SU-DHL-6 (cell line): ENCODE data around the gene LRRC71.

Experiments
- H2AFZ ChIP-seq: fragments of 200-600 bp; sonication (generic); 2 replicates; pipeline ENCODE4 v1.6.1; 2014; ENCODE audit warnings: low read depth, mild to moderate bottlenecking, moderate library complexity, mixed read lengths, antibody characterized with exemption, low read length; ENCODE audit not compliant: severe bottlenecking
- H3F3A ChIP-seq: fragments of 200-600 bp; shearing (Covaris generic); 2 replicates; pipeline ENCODE4 v1.6.0; 2016; ENCODE audit warnings: antibody characterized with exemption, mild to moderate bottlenecking; ENCODE audit not compliant: insufficient read depth
- H3K27ac ChIP-seq: fragments of 200-600 bp; sonication (generic); 2 replicates; pipeline ENCODE4 v1.5.1; 2016; ENCODE audit warnings: low read depth, mild to moderate bottlenecking, low read length, moderate library complexity, mixed read lengths
- H3K27me3 ChIP-seq: fragments of 200-600 bp; sonication (generic), shearing (Covaris generic); 2 replicates; pipeline ENCODE4 v1.6.0; 2014; ENCODE audit warnings: mild to moderate bottlenecking, low read length
- H3K36me3 ChIP-seq: fragments of 200-600 bp; sonication (generic); 2 replicates; pipeline ENCODE4 v1.6.1; 2014; ENCODE audit warnings: mild to moderate bottlenecking, low read length, mixed read lengths
- H3K4me2 ChIP-seq: fragments of 300-600, 200-600 bp; shearing (Covaris generic), sonication (generic); 2 replicates; pipeline ENCODE4 v1.6.0; 2014; ENCODE audit warnings: low read length, low read depth, mild to moderate bottlenecking; ENCODE audit not compliant: poor library complexity, severe bottlenecking
- H3K4me3 ChIP-seq: fragments of 200-600 bp; sonication (generic); 2 replicates; pipeline ENCODE4 v1.5.1; 2014; ENCODE audit warnings: antibody characterized with exemption, low read length, mild to moderate bottlenecking, mixed read lengths; ENCODE audit not compliant: insufficient read depth, poor library complexity, severe bottlenecking
- H3K79me2 ChIP-seq: fragments of 200-600 bp; sonication (generic); 2 replicates; pipeline ENCODE4 v1.6.1; 2014; ENCODE audit warnings: mild to moderate bottlenecking, low read length, moderate library complexity; ENCODE audit not compliant: insufficient read depth
- H3K9ac ChIP-seq: fragments of 200-600 bp; sonication (generic); 2 replicates; pipeline ENCODE4 v1.7.0; 2014; ENCODE audit warnings: mild to moderate bottlenecking, low read length
- H3K9me2 ChIP-seq: fragments of 200-600 bp; sonication (generic); replicated peaks from 2 replicates; pipeline ENCODE4 v1.6.1; 2014; ENCODE audit warnings: low read length; ENCODE audit not compliant: insufficient read depth
- H3K9me3 ChIP-seq: fragments of 200-600 bp; sonication (generic); 2 replicates; pipeline ENCODE4 v1.6.1; 2014; ENCODE audit warnings: low read length, mixed read lengths; ENCODE audit not compliant: insufficient read depth
- H4K20me1 ChIP-seq: fragments of 200-600 bp; sonication (generic); 2 replicates; pipeline ENCODE4 v1.6.1; 2014; ENCODE audit warnings: low read depth, mild to moderate bottlenecking, antibody characterized with exemption, low read length, moderate library complexity, mixed read lengths
- CTCF ChIP-seq: fragments of 200-600 bp; sonication (generic); IDR thresholded peaks from one replicate; pipeline ENCODE4 v1.5.1; 2017; ENCODE audit warnings: antibody characterized with exemption, mild to moderate bottlenecking, low read length, moderate library complexity; ENCODE audit not compliant: insufficient read depth, poor library complexity, severe bottlenecking
- EZH2phosphoT487 ChIP-seq: fragments of 200-600 bp; sonication (generic), shearing (Covaris generic); conservative IDR thresholded peaks from 2 replicates; pipeline ENCODE4 v1.6.1; 2018; ENCODE audit warnings: mild to moderate bottlenecking, antibody characterized with exemption, low read length, moderate library complexity, mixed read lengths

Gene LRRC71

DNA sequence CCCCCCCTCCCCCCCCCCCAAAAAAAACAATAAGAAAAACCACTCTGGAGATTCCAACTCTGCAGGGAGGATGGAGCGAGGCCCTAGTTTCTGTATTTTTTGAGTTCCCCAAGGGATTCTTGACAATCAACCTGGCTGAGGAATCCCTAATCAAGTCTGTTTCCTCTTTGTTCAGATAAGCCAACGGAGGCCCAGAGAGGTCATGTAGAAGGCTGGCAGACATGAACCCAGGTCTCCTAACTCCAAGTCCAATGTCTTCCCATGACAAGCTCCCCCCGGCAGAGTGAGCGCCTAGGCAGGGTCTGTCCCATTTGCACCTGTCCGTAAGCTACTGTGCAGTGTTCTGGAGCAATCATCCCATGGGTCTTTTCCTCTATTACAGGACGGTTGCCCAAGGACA, 39.5 kb downstream of the LRRC71 start:
- no peak overlapping the region for H3K4me2 ChIP-seq
- TF ChIP-seq CTCF = no peak
- no peak for TF ChIP-seq EZH2phosphoT487
- H3K4me3 ChIP-seq = no peak overlapping the region
- H3K9ac ChIP-seq = no peak overlapping the region
- no peaks in the 10 kb centered on the region for H3K27me3 ChIP-seq
- H2AFZ ChIP-seq = no peak overlapping the region
- H3K27ac ChIP-seq = no peak overlapping the region
- H3F3A ChIP-seq = no peaks in the 10 kb centered on the region
- no peaks in the 10 kb centered on the region for H4K20me1 ChIP-seq
- H3K9me2 ChIP-seq = no peaks in the 10 kb centered on the region
- H3K36me3 ChIP-seq = no peaks in the 10 kb centered on the region
- H3K79me2 ChIP-seq = no peaks in the 10 kb centered on the region
- no peaks in the 10 kb centered on the region for H3K9me3 ChIP-seq

GRCh38 chr1:156961709-156962108, 41.3 kb downstream of the LRRC71 start:
- Histone ChIP-seq H2AFZ (no peak overlapping the region), H3K27ac (no peak overlapping the region), H3K9ac (no peak overlapping the region), H3K36me3 (no peaks in the 10 kb centered on the region), H3K79me2 (no peaks in the 10 kb centered on the region), H3K9me2 (no peaks in the 10 kb centered on the region), H3F3A (no peaks in the 10 kb centered on the region), H3K4me3 (no peak overlapping the region), H3K9me3 (no peaks in the 10 kb centered on the region), H3K27me3 (no peaks in the 10 kb centered on the region), H3K4me2 (no peak overlapping the region), H4K20me1 (no peaks in the 10 kb centered on the region)
- TF ChIP-seq CTCF (peak; percentile 64), EZH2phosphoT487 (no peak)

GRCh38 chr1:156963621-156964020, 43.2 kb downstream of the LRRC71 start:
- H4K20me1 ChIP-seq = no peaks in the 10 kb centered on the region
- H3K9me2 ChIP-seq = no peaks in the 10 kb centered on the region
- no peaks in the 10 kb centered on the region for H3K9me3 ChIP-seq
- peak overlapping the region; percentile 79 for H2AFZ ChIP-seq
- H3K79me2 ChIP-seq = no peaks in the 10 kb centered on the region
- peak overlapping the region; percentile 45 for H3K4me2 ChIP-seq
- TF ChIP-seq EZH2phosphoT487 (no peak), CTCF (no peak)
- H3F3A ChIP-seq = no peaks in the 10 kb centered on the region
- H3K27me3 ChIP-seq = no peaks in the 10 kb centered on the region
- H3K36me3 ChIP-seq = no peaks in the 10 kb centered on the region
- peak overlapping the region; percentile 25 for H3K4me3 ChIP-seq
- H3K9ac ChIP-seq = peak overlapping the region; percentile 11; the same call in 1 of the 2 replicates
- H3K27ac ChIP-seq = no peak overlapping the region

- no peaks in the 10 kb centered on the region for H3K36me3 ChIP-seq
- no peaks in the 10 kb centered on the region for H3F3A ChIP-seq
- H3K9me3 ChIP-seq = no peaks in the 10 kb centered on the region
- H3K4me2 ChIP-seq = no peak overlapping the region
- TF ChIP-seq CTCF = no peak
- TF ChIP-seq EZH2phosphoT487 = no peak
- no peaks in the 10 kb centered on the region for H4K20me1 ChIP-seq
- no peak overlapping the region for H2AFZ ChIP-seq
- H3K9me2 ChIP-seq = no peaks in the 10 kb centered on the region
- H3K27ac ChIP-seq = no peak overlapping the region
- no peaks in the 10 kb centered on the region for H3K27me3 ChIP-seq
- H3K4me3 ChIP-seq = no peak overlapping the region
- no peak overlapping the region for H3K9ac ChIP-seq
- no peaks in the 10 kb centered on the region for H3K79me2 ChIP-seq
These were observed 44.0 kb downstream of the LRRC71 start for GRCh38 chr1:156964441-156964840.
